Hepatocyte (in vitro differentiated cells): ENCODE data around the gene ZNF835. TPM values are rescaled to one million over a fixed set of nuclear protein-coding genes. Genes with fewer than 3 reads are reported as not detected.

Experiments
- DNase-seq: peaks from one replicate; pipeline ENCODE4 v3.0.0-alpha.2; 2016; ENCODE audit warnings: low spot score
- H2AFZ ChIP-seq: fragments of 200-600 bp; sonication (generic); 2 replicates; pipeline ENCODE4 v1.6.0; 2016; ENCODE audit warnings: antibody characterized with exemption, mild to moderate bottlenecking
- H3K27ac ChIP-seq: fragments of 200-600 bp; sonication (generic); 2 replicates; pipeline ENCODE4 v1.5.1; 2016; ENCODE audit warnings: mild to moderate bottlenecking
- H3K27me3 ChIP-seq: fragments of 200-600 bp; sonication (generic); 2 replicates; pipeline ENCODE4 v1.6.1; 2016
- H3K36me3 ChIP-seq: fragments of 200-600 bp; sonication (generic); replicated peaks from 2 replicates; pipeline ENCODE4 v1.5.1; 2016; ENCODE audit warnings: low read depth; ENCODE audit not compliant: insufficient read depth
- H3K4me1 ChIP-seq: fragments of 200-600 bp; sonication (generic); 2 replicates; pipeline ENCODE4 v1.5.1; 2016; ENCODE audit warnings: mild to moderate bottlenecking, moderate library complexity; ENCODE audit not compliant: insufficient read depth
- H3K4me2 ChIP-seq: fragments of 200-600 bp; sonication (generic); 2 replicates; pipeline ENCODE4 v1.6.0; 2016
- H3K4me3 ChIP-seq: fragments of 200-600 bp; sonication (generic); 2 replicates; pipeline ENCODE4 v1.5.1; 2016; ENCODE audit warnings: mild to moderate bottlenecking
- H3K79me2 ChIP-seq: fragments of 200-600 bp; sonication (generic); 2 replicates; pipeline ENCODE4 v1.6.0; 2017; ENCODE audit warnings: mild to moderate bottlenecking
- H3K9me2 ChIP-seq: fragments of 200-600 bp; sonication (generic); replicated peaks from 2 replicates; pipeline ENCODE4 v1.6.0; 2017; ENCODE audit warnings: mild to moderate bottlenecking; ENCODE audit not compliant: insufficient read depth
- H3K9me3 ChIP-seq: fragments of 200-600 bp; sonication (generic); 2 replicates; pipeline ENCODE4 v1.5.1; 2016; ENCODE audit warnings: low read depth, mild to moderate bottlenecking
- H4K20me1 ChIP-seq: fragments of 200-600 bp; sonication (generic); 2 replicates; pipeline ENCODE4 v1.6.0; 2016; ENCODE audit warnings: mild to moderate bottlenecking; ENCODE audit not compliant: insufficient read depth, poor library complexity, severe bottlenecking
- EZH2 ChIP-seq: fragments of 200-600 bp; sonication (generic); IDR thresholded peaks from 2 replicates; pipeline ENCODE4 v1.6.1; 2016; ENCODE audit warnings: antibody characterized with exemption, mild to moderate bottlenecking, borderline replicate concordance
- EZH2phosphoT487 ChIP-seq: fragments of 200-600 bp; sonication (generic); IDR thresholded peaks from one replicate; pipeline ENCODE4 v1.6.1; 2018; ENCODE audit warnings: antibody characterized with exemption, mild to moderate bottlenecking, low read depth, moderate library complexity; ENCODE audit not compliant: unreplicated experiment, severe bottlenecking
- WGBS: methylation state at CpG from one replicate; pipeline ENCODE4 v1.1.6; 2016; ENCODE audit warnings: low lambda C conversion rate; ENCODE audit errors: missing lambda C conversion rate; 5-methylcytosine and 5-hydroxymethylcytosine counted together
- polyA plus RNA-seq: library from polyadenylated mRNA; unstranded; fragments of >200 nt; fragmentation: Nextera tagmentation; extraction: Ambion mirVana; gene quantifications from 2 replicates; pipeline ENCODE4 v1.2.1, GENCODE V29; 2016
- total RNA-seq: library from RNA; depleted of rRNA; stranded (reverse); fragments of >200 nt; gene quantifications from 2 replicates; pipeline ENCODE4 v1.2.3, GENCODE V29; 2014
- TF ChIP-seq, protein P1 (sequence below): fragments of 200-600 bp; sonication (generic); IDR thresholded peaks from 2 replicates; pipeline ENCODE4 v1.5.1; 2016; ENCODE audit warnings: antibody characterized with exemption, mild to moderate bottlenecking; ENCODE audit not compliant: poor library complexity

ZNF835 gene
- total and polyA plus RNA-seq, 2 experiments from 2014 or later: not detected

DNA sequence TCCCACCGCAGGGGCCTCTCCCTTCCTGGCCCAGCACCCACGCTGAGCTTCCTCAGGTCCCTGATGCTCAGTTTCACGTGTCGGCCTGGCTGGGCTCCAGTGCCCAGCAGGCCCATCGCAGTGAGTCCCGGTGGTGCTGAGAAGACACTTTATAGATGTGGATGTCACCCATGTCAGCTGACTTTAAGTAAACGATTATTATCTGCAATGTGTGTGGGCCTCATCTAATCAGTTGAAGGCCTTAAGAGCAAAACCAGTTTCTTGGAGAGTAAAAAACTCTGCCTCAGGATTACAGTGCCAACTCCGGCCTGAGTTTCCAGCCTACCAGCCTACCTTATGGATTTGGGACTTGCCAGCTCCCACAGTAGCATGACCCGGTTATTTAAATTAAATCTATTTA, 45.8 kb downstream of the ZNF835 start:
- H3K9me2 ChIP-seq: no peaks in the 10 kb centered on the region
- H3K9me3 ChIP-seq: peaks cover 2% of the 10 kb centered on the region
- H2AFZ ChIP-seq: no peak overlapping the region
- 96% methylated on average over 9 of the region's 9 CpGs for WGBS
- H3K4me2 ChIP-seq: no peak overlapping the region
- no peaks in the 10 kb centered on the region for H4K20me1 ChIP-seq
- no peak overlapping the region for H3K27ac ChIP-seq
- no peaks in the 10 kb centered on the region for H3K4me1 ChIP-seq
- no peak overlapping the region for H3K4me3 ChIP-seq
- no peak for TF ChIP-seq EZH2phosphoT487
- H3K36me3 ChIP-seq: peaks cover 3% of the 10 kb centered on the region
- H3K27me3 ChIP-seq: no peaks in the 10 kb centered on the region
- DNase-seq: no peak
- no peaks in the 10 kb centered on the region for H3K79me2 ChIP-seq

DNA sequence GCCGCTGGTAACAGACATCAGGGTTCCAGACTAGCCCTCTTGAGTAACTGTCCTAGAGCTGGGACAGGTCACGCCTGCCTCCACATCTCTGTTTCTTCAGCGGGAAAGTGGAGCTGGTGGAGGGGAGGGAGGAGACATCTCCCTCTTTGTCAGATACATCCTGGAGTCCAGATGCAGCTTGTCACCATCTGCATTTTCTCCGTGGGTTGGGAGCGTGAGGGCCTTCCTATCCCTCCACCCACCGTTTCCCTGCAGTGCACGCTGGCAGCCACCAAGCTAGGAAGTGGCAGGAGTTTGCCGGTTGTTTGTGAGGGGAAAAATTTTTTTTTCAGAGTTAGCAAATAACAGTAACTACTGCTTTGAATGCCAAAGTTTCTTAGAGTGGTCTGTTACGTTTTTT, 48.6 kb downstream of the ZNF835 start:
- no peaks in the 10 kb centered on the region for H3K27me3 ChIP-seq
- no peak overlapping the region for H3K4me3 ChIP-seq
- H3K4me1 ChIP-seq: no peaks in the 10 kb centered on the region
- H3K79me2 ChIP-seq: no peaks in the 10 kb centered on the region
- H3K36me3 ChIP-seq: peaks cover 3% of the 10 kb centered on the region
- no peaks in the 10 kb centered on the region for H4K20me1 ChIP-seq
- H3K9me3 ChIP-seq: no peaks in the 10 kb centered on the region
- 98% methylated on average over 9 of the region's 9 CpGs for WGBS
- TF ChIP-seq EZH2phosphoT487: no peak
- no peak overlapping the region for H3K4me2 ChIP-seq
- no peak for DNase-seq
- H3K27ac ChIP-seq: no peak overlapping the region
- no peaks in the 10 kb centered on the region for H3K9me2 ChIP-seq
- H2AFZ ChIP-seq: no peak overlapping the region

DNA sequence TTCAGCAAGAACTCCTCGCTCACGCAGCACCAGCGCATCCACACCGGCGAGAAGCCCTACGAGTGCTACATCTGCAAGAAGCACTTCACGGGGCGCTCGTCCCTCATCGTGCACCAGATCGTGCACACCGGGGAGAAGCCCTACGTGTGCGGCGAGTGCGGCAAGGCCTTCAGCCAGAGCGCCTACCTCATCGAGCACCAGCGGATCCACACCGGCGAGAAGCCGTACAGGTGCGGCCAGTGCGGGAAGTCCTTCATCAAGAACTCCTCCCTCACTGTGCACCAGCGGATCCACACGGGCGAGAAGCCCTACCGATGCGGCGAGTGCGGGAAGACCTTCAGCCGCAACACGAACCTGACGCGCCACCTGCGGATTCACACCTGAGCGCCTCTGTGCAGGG, 49.2 kb downstream of the ZNF835 start:
- Histone ChIP-seq H3K4me2 (no peak overlapping the region), H2AFZ (no peak overlapping the region), H3K36me3 (peaks cover 3% of the 10 kb centered on the region), H3K4me1 (no peaks in the 10 kb centered on the region), H3K9me3 (no peaks in the 10 kb centered on the region), H3K27ac (no peak overlapping the region), H3K4me3 (no peak overlapping the region), H3K79me2 (no peaks in the 10 kb centered on the region), H4K20me1 (no peaks in the 10 kb centered on the region), H3K27me3 (no peaks in the 10 kb centered on the region), H3K9me2 (no peaks in the 10 kb centered on the region)
- TF ChIP-seq EZH2 (no peak), EZH2phosphoT487 (no peak)
- TF ChIP-seq, protein P1, sequence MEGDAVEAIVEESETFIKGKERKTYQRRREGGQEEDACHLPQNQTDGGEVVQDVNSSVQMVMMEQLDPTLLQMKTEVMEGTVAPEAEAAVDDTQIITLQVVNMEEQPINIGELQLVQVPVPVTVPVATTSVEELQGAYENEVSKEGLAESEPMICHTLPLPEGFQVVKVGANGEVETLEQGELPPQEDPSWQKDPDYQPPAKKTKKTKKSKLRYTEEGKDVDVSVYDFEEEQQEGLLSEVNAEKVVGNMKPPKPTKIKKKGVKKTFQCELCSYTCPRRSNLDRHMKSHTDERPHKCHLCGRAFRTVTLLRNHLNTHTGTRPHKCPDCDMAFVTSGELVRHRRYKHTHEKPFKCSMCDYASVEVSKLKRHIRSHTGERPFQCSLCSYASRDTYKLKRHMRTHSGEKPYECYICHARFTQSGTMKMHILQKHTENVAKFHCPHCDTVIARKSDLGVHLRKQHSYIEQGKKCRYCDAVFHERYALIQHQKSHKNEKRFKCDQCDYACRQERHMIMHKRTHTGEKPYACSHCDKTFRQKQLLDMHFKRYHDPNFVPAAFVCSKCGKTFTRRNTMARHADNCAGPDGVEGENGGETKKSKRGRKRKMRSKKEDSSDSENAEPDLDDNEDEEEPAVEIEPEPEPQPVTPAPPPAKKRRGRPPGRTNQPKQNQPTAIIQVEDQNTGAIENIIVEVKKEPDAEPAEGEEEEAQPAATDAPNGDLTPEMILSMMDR: no peak
- 99% methylated on average over 30 of the region's 37 CpGs for WGBS
- DNase-seq: no peak

DNA sequence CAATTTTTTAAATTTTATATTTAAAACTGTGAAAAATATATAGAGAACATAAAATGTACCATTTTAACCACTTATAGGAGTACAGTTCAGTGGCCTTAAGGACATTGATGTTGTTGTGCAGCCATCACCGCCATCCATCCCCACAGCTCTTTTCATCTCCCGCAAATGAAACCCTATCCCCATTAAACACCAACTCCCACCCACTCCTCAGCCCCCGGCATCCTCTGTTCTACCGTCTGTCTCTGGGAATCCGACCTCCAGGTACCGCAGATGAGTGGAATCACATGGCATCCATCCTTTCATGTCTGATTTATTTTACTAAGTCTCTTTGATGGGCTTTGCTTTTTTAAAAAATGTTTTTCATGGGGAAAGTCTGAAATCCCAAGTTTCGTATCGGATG, 52.4 kb downstream of the ZNF835 start:
- Histone ChIP-seq H3K9me3 (peaks cover 4% of the 10 kb centered on the region), H3K36me3 (peaks cover 15% of the 10 kb centered on the region), H3K4me3 (no peak overlapping the region), H3K4me1 (no peaks in the 10 kb centered on the region), H3K79me2 (peaks cover 9% of the 10 kb centered on the region), H4K20me1 (no peaks in the 10 kb centered on the region), H3K4me2 (no peak overlapping the region), H3K27me3 (no peaks in the 10 kb centered on the region), H3K9me2 (no peaks in the 10 kb centered on the region), H3K27ac (no peak overlapping the region), H2AFZ (no peak overlapping the region)
- DNase-seq: no peak
- 93% methylated on average over 8 of the region's 8 CpGs for WGBS
- TF ChIP-seq EZH2phosphoT487: no peak
- no peak for TF ChIP-seq EZH2
- TF ChIP-seq, protein P1: no peak
